T-helper 1 cell treated with Interleukin-12 subunit alpha and Interleukin-12 subunit beta and Interleukin-4 antibody, amounts not matched to agents 30 ng/mL and 1 ng/mL, for 36 hours (primary cell): ENCODE measurements around the gene ROBO1. TPM values are rescaled to one million over a fixed set of nuclear protein-coding genes. Genes with fewer than 3 reads are reported as not detected.

ENCODE experiments used
- intact Hi-C: fragments of 100-400 bp; cut with micrococcal nuclease; formaldehyde crosslinking; loops from one replicate; pipeline ENCODE4 v1.15.1; 2024
- total RNA-seq: library from RNA; stranded (reverse); gene quantifications from 2 replicates; pipeline ENCODE4 v1.2.3, GENCODE V29; 2022

ROBO1 gene
- total RNA-seq, 1 donor from 2014 or later = 0.93 TPM

DNA sequence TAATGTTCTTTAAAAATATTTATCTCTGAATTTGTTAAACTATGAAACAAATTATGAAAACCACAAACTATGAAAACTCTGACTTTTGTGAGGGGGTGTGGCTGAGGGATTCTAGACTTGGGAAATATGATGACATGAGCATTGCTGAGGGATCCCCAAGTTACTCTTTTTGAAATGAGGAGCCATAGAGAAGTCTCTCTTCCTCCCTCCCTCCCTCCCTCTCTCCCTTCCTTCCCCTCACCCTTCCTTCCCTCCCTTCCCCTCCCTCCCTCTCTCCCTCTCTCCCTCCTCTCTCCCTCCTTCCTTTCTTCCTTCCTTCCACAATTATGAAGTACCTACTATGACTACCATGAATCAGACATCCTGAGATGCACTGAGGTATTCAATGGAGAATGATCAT, 673.1 kb downstream of the ROBO1 start:
- intact Hi-C loops = no loop called here

DNA sequence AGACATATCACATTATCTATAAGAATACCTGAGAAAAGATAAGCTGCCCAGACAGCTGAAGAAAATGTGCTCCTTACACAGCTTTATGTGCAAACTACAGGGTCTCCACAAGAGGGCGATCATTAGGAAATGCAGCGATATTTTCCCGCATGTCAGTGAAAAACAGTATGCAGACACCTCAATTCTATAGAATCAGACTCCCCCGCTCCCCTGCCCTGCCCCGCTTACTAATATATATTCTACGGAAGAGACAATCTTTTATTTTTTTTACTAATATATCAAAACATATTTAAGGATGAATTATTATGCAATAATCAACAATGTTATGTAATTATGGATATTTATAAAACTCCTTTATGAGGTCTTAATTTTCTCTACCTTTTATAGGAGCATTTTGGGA, 681.3 kb downstream of the ROBO1 start:
- intact Hi-C loops = loop anchor here (5.0 kb wide), 1 partner anchor 276 kb away; no protein-coding TSS in a partner anchor

GRCh38 chr3:79085171-79085570, 682.6 kb downstream of the ROBO1 start:
- intact Hi-C loops = loop anchor here (5.0 kb wide), 1 partner anchor 277 kb away; no protein-coding TSS in a partner anchor

DNA sequence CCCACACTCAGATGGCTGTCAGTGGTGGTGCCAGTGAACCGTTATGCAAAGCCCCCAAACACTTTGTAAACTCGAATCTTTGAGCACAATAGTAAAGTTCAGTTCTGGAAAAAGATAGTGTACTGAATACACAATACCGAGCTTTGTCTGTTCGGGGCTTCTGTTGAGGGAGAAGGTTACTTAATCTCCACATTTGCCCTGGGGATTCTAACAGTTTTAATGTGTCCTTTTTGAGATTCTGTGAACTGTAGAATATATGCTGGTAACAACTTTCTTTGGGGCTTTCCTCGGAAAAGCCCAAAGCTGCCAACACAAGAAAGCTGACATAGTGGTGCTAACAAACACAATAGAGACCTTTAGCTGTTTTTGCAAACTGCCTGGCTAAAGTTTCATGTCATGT, 686.5 kb downstream of the ROBO1 start:
- intact Hi-C loops = no loop called here

- intact Hi-C loops = no loop called here
Observed at GRCh38 chr3:79074558-79074957, 693.2 kb downstream of the ROBO1 start.

GRCh38 chr3:79067734-79068133, 700.1 kb downstream of the ROBO1 start:
- intact Hi-C loops = no loop called here

DNA sequence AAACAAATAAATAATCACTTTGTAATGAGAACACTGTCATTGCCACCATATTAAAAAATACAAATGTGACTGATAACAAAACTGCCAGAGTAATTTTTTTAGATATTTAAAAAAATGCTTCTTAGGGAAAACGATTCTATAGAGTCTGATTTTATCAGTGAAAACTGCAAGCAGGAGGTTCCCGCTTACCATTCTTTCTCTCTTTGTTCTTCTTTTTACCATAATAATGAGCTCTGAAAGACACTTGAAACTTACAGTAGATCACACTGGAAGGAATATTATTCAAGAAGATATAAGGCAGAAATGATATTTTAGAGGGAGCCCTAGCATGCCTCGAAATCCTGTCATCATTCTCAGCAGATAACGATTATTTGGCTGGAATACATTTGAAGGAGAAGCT, 701.3 kb downstream of the ROBO1 start:
- intact Hi-C loops = no loop called here

DNA sequence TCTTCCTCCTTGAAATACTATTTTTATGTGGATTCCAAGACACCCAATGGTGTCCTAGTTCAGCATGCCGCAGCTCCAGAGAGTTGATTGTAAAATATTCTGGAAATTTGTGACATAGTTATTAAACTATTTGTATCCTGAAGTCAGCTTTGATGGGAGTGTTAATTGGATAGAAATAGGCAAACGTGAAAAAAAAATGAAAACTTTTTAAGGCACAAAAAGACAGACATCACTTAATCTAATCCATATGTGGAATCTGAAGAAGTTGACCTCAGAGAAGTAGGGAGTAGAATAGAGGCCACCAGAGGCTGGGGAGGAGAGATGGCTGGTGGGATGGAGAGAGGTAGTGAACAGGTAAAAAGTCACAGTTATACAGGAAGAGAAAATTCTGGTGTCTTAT, 704.2 kb downstream of the ROBO1 start:
- intact Hi-C loops = no loop called here

GRCh38 chr3:79057756-79058155, 710.0 kb downstream of the ROBO1 start:
- intact Hi-C loops = no loop called here

GRCh38 chr3:79056498-79056897, 711.3 kb downstream of the ROBO1 start:
- intact Hi-C loops = no loop called here

- intact Hi-C loops = no loop called here
Observed at GRCh38 chr3:79052054-79052681, 715.6 kb downstream of the ROBO1 start.

DNA sequence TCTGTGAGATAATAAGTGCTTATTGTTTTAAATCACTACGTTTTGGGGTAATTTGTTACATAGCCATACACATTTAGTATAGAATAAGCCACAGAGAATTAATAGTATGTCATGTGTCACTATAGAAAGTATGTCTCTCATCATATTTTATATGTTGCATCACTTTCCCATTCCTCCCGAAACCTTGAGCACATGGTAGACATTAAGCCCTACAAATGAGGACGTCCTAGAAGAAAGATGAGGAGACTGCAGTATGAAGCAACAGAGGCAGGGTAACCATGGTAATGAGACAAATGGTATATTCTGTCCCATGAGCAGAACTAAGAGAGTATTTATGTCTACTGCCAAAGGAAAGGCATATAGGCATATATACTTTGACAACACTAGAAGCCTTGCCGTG, 720.2 kb downstream of the ROBO1 start:
- intact Hi-C loops = no loop called here

GRCh38 chr3:79041621-79042020, 726.2 kb downstream of the ROBO1 start:
- intact Hi-C loops = no loop called here

GRCh38 chr3:79040701-79041100, 727.1 kb downstream of the ROBO1 start:
- intact Hi-C loops = no loop called here

GRCh38 chr3:79040091-79040490, 727.7 kb downstream of the ROBO1 start:
- intact Hi-C loops = no loop called here

GRCh38 chr3:79039192-79039591, 728.6 kb downstream of the ROBO1 start:
- intact Hi-C loops = no loop called here

- intact Hi-C loops = no loop called here
Observed at GRCh38 chr3:79038636-79039035, 729.2 kb downstream of the ROBO1 start.

- intact Hi-C loops = no loop called here
Observed at GRCh38 chr3:79038057-79038456, 729.7 kb downstream of the ROBO1 start.

DNA sequence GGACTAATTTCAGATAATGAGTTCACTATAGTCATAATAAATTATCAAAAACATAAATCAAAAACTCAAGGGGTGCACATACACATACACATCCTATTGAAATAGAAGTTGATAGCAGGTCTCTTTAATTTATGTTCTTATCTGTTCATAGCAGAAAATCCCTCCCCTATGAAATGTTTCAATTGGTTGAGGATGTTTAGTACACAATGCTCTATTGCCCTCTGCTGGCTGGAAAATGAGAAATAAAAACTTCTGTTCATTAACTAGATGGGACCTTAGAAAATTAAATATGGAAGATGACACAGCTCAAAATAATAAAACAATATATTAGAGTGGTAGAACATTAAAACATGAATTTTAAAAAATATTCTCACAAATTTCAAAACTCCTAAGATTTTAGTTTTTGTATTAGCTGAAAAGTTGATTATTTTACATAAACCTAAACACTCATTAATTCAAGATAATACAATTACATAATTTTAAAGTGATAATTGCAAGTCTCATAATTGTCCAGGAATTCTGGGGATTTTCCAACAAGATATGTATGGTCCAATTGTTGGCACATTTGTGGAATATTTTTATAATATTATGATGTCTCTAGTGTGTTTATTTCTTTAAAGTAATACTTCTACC, 735.0 kb downstream of the ROBO1 start:
- intact Hi-C loops = loop anchor here (1.0 to 5.0 kb wide), 2 partner anchors 329 to 374 kb away; no protein-coding TSS in a partner anchor

DNA sequence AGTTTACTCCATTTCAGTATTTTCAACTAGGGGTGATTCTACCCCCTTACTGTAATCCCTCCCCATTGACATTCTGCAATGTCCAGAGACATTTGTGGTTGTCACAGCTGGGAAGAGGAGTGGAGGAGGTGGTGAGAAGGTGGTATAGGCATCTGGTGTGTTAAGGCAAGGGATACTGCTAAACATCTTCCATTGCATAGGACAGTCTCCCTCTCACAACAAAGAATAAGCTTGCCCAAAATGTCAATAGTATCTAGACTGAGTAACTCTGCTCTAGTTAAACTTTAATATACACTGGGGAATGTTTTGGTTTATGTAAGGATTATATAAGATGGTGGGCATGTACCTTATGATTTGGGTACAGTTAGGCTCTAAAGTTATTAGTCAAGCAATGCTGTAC, 737.6 kb downstream of the ROBO1 start:
- intact Hi-C loops = loop anchor here (5.0 kb wide), 1 partner anchor 332 kb away; no protein-coding TSS in a partner anchor

- intact Hi-C loops = no loop called here
Observed at GRCh38 chr3:79028916-79029315, 738.9 kb downstream of the ROBO1 start.

GRCh38 chr3:79027593-79027992, 740.2 kb downstream of the ROBO1 start:
- intact Hi-C loops = no loop called here

GRCh38 chr3:79019924-79020173, 747.9 kb downstream of the ROBO1 start:
- intact Hi-C loops = no loop called here
